ENCODE results near the gene ECHS1. TPM values are rescaled to one million over a fixed set of nuclear protein-coding genes. Genes with fewer than 3 reads are reported as not detected.
A peak's percentile ranks its signal among the peaks of the same experiment; 100 is the strongest.

The ECHS1 gene
- total and polyA plus RNA-seq, 9 donors, result 27.2 to 102 (median 68.9) TPM

DNA sequence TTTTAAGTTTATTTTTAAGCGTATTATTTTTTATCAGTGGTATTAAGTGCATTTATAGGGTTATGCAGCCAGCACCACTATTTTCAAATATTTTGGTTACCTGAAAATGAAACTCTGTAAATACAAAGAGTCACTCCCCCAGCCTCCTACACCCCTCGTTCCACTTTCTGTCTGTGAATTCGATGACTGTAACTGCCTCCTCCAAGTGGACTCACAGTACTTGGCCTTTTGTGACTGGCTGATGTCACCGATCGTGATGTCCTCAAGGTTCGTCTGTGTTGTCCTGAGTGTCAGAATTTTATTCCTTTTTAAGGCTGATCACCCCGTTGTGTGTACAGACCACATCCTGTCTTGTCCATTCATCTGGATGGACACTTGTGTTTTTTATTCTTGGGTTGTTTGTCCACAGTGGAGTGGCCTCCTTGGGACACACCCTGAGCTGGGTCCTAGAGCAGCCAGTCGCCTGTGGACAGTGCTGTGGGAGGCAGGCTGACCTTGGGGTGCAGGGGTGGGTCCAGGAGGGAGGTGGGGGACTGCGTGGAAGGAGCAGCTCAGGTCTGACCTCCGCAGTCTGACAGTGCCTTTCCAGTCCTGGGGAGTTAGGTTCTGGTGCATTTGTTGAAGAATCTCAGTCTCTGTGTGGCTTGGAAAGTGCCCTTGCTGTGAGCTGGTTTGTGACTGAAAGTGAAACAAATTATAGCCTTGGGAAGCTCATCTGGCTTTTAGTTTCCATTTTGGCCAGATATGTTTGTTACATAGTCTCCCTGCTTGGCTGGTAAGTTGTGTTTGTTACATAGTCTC is 27.7 kb upstream of the ECHS1 start:
- Histone ChIP-seq H3K27ac (no peak overlapping the region), H3K4me3 (no peak overlapping the region), H3K27me3 (no peaks in the 10 kb centered on the region), H3K4me1 (ENCODE audit: insufficient read depth) (no peaks in the 10 kb centered on the region), H3K36me3 (no peaks in the 10 kb centered on the region), H3K9me3 (no peaks in the 10 kb centered on the region)
- TF ChIP-seq EP300 (IDR thresholded peaks at IDR 0.05) (no peak), POLR2A (IDR thresholded peaks at IDR 0.05) (no peak)
- TF ChIP-seq, protein P1, sequence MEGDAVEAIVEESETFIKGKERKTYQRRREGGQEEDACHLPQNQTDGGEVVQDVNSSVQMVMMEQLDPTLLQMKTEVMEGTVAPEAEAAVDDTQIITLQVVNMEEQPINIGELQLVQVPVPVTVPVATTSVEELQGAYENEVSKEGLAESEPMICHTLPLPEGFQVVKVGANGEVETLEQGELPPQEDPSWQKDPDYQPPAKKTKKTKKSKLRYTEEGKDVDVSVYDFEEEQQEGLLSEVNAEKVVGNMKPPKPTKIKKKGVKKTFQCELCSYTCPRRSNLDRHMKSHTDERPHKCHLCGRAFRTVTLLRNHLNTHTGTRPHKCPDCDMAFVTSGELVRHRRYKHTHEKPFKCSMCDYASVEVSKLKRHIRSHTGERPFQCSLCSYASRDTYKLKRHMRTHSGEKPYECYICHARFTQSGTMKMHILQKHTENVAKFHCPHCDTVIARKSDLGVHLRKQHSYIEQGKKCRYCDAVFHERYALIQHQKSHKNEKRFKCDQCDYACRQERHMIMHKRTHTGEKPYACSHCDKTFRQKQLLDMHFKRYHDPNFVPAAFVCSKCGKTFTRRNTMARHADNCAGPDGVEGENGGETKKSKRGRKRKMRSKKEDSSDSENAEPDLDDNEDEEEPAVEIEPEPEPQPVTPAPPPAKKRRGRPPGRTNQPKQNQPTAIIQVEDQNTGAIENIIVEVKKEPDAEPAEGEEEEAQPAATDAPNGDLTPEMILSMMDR (IDR thresholded peaks at IDR 0.05), result no peak
- WGBS, 3 donors, result 72 to 79% (median 74%) methylated on average over 10 of the region's 10 CpGs
- peak in 1 of 5 donors; percentile 6 for DNase-seq
- intact Hi-C loops (cut with DNase I), result no loop called here

DNA sequence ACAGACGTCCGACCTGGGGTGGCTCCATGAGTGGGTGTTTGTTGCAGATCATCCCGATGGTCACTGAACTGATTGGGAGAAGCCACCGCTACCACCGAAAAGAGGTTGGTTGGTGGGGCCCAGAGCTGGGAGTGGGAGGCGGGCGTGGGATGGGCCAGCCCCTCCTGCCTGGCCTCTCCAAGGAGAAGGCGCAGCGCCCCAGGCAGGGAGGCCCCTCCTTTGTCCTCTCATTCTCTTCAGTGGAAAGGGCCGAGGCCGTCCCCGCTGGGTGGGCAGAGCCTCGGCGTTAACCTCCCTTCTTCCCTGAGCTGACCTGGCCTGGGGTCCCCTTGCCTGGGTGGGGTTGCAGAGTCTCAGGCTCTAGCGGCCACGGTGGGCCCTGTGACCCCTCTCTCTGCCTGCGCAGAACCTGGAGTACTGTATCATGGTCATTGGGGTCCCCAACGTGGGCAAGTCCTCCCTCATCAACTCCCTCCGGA is 26.0 kb upstream of the ECHS1 start:
- no peak overlapping the region for H3K27ac ChIP-seq
- intact Hi-C loops (cut with DNase I), result no loop called here
- H3K9me3 ChIP-seq, result no peaks in the 10 kb centered on the region
- no peak overlapping the region for H3K4me3 ChIP-seq
- peak in 1 of 5 donors; percentile 13 for DNase-seq
- no peaks in the 10 kb centered on the region for H3K27me3 ChIP-seq
- no peak for TF ChIP-seq POLR2A (IDR thresholded peaks at IDR 0.05)
- TF ChIP-seq, protein P1 (IDR thresholded peaks at IDR 0.05), result no peak
- no peak for TF ChIP-seq EP300 (IDR thresholded peaks at IDR 0.05)
- H3K36me3 ChIP-seq, result no peaks in the 10 kb centered on the region
- 90 to 94% (median 93%) methylated on average over 19 of the region's 19 CpGs for whole genome bisulfite sequencing, 3 donors
- peaks cover 2% of the 10 kb centered on the region for H3K4me1 ChIP-seq (ENCODE audit: insufficient read depth)

DNA sequence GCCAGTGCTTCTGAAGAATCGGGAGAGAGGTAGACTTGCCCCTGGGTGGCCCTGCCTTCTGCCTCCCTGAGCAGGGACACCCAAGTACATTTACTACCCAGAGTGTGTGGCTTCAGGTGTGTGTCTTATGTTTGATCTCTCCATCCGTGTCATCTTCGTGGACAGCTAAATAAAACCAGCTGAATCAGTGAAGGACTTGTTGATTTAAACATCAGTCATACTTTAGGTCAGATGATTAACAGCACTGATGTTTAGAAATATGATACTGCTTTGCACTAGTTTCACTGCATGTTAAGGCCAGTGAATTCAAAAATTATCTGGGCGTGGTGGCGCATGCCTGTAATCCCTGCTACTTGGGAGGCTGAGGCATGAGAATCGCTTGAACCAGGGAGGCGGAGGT is 24.8 kb upstream of the ECHS1 start:
- Histone ChIP-seq H3K9me3 (no peaks in the 10 kb centered on the region), H3K36me3 (no peaks in the 10 kb centered on the region), H3K27me3 (no peaks in the 10 kb centered on the region), H3K4me3 (no peak overlapping the region), H3K4me1 (ENCODE audit: insufficient read depth) (peaks cover 4% of the 10 kb centered on the region), H3K27ac (no peak overlapping the region)
- WGBS, 3 donors, result 95 to 97% (median 96%) methylated on average over 7 of the region's 7 CpGs
- peak in 1 of 5 donors; percentile 5 for DNase-seq
- TF ChIP-seq EP300 (IDR thresholded peaks at IDR 0.05), result no peak
- intact Hi-C loops (cut with DNase I), result no loop called here

DNA sequence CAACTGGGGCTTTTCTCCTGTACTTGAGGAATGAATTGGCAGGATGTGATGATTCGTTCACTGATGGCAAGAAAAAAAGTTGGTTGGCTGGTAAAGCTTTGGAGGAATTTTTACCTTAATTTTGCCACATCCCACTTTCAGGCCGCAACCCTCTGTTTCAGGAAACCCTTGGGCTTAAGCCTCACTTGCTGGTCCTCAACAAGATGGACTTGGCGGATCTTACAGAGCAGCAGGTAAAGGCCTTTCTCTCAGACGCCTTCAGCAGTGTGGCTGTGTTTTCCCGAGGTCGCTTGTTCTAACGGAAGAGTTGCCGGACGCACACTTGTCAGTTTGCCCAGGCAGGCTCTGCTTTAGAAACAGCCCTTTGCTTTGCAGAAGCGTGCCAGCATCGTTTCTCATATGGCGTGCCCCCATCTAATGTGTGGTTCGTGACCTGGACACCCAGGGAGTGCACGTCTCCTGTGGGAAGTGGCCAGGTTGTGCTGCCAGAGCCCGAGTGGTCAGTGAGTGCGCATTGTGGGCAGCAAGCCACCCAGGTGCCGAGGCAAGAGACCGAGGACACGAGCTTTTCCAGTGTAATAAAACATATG is 23.0 kb upstream of the ECHS1 start:
- WGBS, 3 donors, result 90 to 92% (median 92%) methylated on average over 19 of the region's 19 CpGs
- intact Hi-C loops (cut with DNase I), result no loop called here
- Histone ChIP-seq H3K4me3 (no peak overlapping the region), H3K27me3 (no peaks in the 10 kb centered on the region), H3K4me1 (ENCODE audit: insufficient read depth) (peaks cover 4% of the 10 kb centered on the region), H3K36me3 (no peaks in the 10 kb centered on the region), H3K27ac (no peak overlapping the region), H3K9me3 (no peaks in the 10 kb centered on the region)
- peak in 1 of 5 donors; percentile 27 for DNase-seq
- TF ChIP-seq EP300 (IDR thresholded peaks at IDR 0.05) (no peak), POLR2A (IDR thresholded peaks at IDR 0.05) (no peak)
- TF ChIP-seq, protein P1 (IDR thresholded peaks at IDR 0.05), result no peak

DNA sequence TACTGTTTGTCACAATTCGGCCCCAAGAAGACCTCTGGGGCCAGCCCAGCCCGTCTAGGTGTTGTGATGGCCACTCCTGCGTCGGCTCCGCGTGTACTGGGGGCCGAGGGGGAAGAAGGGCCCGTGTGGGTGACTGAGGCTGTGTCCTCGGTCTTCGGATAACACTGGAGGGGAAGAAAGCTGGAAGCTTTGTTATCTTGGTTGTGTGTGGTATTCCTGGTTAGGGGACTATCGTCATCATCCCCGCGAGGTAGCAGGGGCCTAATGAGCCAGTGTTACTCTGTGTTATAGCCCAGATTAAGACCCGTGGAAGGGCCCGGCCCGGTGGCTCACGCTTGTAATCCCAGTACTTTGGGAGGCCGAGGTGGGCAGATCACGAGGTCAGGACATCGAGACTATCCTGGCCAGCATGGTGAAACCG is 21.7 kb upstream of the ECHS1 start:
- intact Hi-C loops (cut with DNase I), result no loop called here

More for the DNA sequence above, 21.7 kb upstream of the ECHS1 start:
- H3K36me3 ChIP-seq, result no peaks in the 10 kb centered on the region
- peaks cover 4% of the 10 kb centered on the region for H3K4me1 ChIP-seq (ENCODE audit: insufficient read depth)
- TF ChIP-seq EP300 (IDR thresholded peaks at IDR 0.05), result no peak
- TF ChIP-seq, protein P1 (IDR thresholded peaks at IDR 0.05), result no peak
- no peak for TF ChIP-seq POLR2A (IDR thresholded peaks at IDR 0.05)
- peak overlapping the region; percentile 59 for H3K4me3 ChIP-seq
- H3K9me3 ChIP-seq, result no peaks in the 10 kb centered on the region
- H3K27ac ChIP-seq, result peak overlapping the region in 1 of 2 donors; percentile 65
- H3K27me3 ChIP-seq, result no peaks in the 10 kb centered on the region
- DNase-seq, result peak in 1 of 5 donors; percentile 31
- WGBS, 3 donors, result 18 to 28% (median 19%) methylated on average over 21 of the region's 21 CpGs
